HG03175 (cell line): ENCODE measurements around the gene SDK1.

Experiments
- ATAC-seq: cut with Tn5 transposase; IDR thresholded peaks from one replicate; pipeline ENCODE4 v1.9.1; 2021; ENCODE audit warnings: mild to moderate bottlenecking, moderate library complexity; ENCODE audit not compliant: unreplicated experiment

Gene SDK1

GRCh38 chr7:3859431-3859830 is 558.4 kb downstream of the SDK1 start:
- ATAC-seq, result no peak

- ATAC-seq, result no peak
Measured at GRCh38 chr7:3860932-3861331, 559.9 kb downstream of the SDK1 start.

GRCh38 chr7:3861386-3861785 is 560.3 kb downstream of the SDK1 start:
- no peak for ATAC-seq

GRCh38 chr7:3861941-3862340 is 560.9 kb downstream of the SDK1 start:
- ATAC-seq, result no peak

- ATAC-seq, result no peak
Measured at GRCh38 chr7:3862774-3863173, 561.7 kb downstream of the SDK1 start.

GRCh38 chr7:3866277-3866676 is 565.2 kb downstream of the SDK1 start:
- no peak for ATAC-seq

- no peak for ATAC-seq
Measured at GRCh38 chr7:3867863-3868262, 566.8 kb downstream of the SDK1 start.

GRCh38 chr7:3879355-3880075 is 578.5 kb downstream of the SDK1 start:
- ATAC-seq, result no peak

GRCh38 chr7:3880228-3880987 is 579.4 kb downstream of the SDK1 start:
- no peak for ATAC-seq

- no peak for ATAC-seq
Measured at GRCh38 chr7:3882782-3883181, 581.7 kb downstream of the SDK1 start.

GRCh38 chr7:3884543-3884942 is 583.5 kb downstream of the SDK1 start:
- ATAC-seq, result no peak

- ATAC-seq, result no peak
Measured at GRCh38 chr7:3887096-3887690, 586.1 kb downstream of the SDK1 start.

GRCh38 chr7:3888096-3888495 is 587.0 kb downstream of the SDK1 start:
- ATAC-seq, result no peak

GRCh38 chr7:3892157-3892556 is 591.1 kb downstream of the SDK1 start:
- no peak for ATAC-seq

- no peak for ATAC-seq
Measured at GRCh38 chr7:3892686-3893085, 591.6 kb downstream of the SDK1 start.

GRCh38 chr7:3893151-3893788 is 592.2 kb downstream of the SDK1 start:
- no peak for ATAC-seq

GRCh38 chr7:3893789-3894153 is 592.7 kb downstream of the SDK1 start:
- ATAC-seq, result no peak

- no peak for ATAC-seq
Measured at GRCh38 chr7:3895341-3896116, 594.5 kb downstream of the SDK1 start.

- no peak for ATAC-seq
Measured at GRCh38 chr7:3896169-3896765, 595.2 kb downstream of the SDK1 start.
